Tibial nerve (tissue), 4 donors: ENCODE results near the gene POTEB.
"Not testable (repeated sequence)": the region's sequence is repeated elsewhere in the genome, so short reads cannot be mapped to it uniquely, and the experiment has no call there.

Source experiments
- CTCF ChIP-seq, 5 experiments: fragments of 200-600 bp in 3 of 5; fragments of 450-650 bp in 2 of 5; sonication (generic) in 3 of 5; IDR thresholded peaks; one replicate each; pipeline ENCODE4 v1.5.1; 2016 to 2019; ENCODE audit warnings: antibody characterized with exemption in 5 of 5, mild to moderate bottlenecking in 3 of 5, moderate library complexity in 2 of 5
- EP300 ChIP-seq, 2 donors: sonication (generic); formaldehyde crosslinking; IDR thresholded peaks; one replicate each; pipeline ENCODE4 v1.6.1; 2017; ENCODE audit warnings: antibody characterized with exemption in 2 of 2, mild to moderate bottlenecking in 1 of 2
- POLR2A ChIP-seq, 2 donors: fragments of 450-650 bp; IDR thresholded peaks; one replicate each; pipeline ENCODE4 v1.6.1; 2017; ENCODE audit warnings: antibody characterized with exemption in 2 of 2, mild to moderate bottlenecking in 2 of 2, moderate library complexity in 2 of 2

GRCh38 chr15:21877635-21878034 lies at the start of gene POTEB:
- not testable (repeated sequence) for TF ChIP-seq CTCF, POLR2A, EP300 (IDR thresholded peaks at IDR 0.05)
